Colonic mucosa (tissue), 4 donors: Measurements from ENCODE around the gene SHH. TPM values are rescaled to one million over a fixed set of nuclear protein-coding genes. Genes with fewer than 3 reads are reported as not detected.

Experiments used
- DNase-seq: peaks from one replicate; pipeline ENCODE4 v3.0.0-alpha.2; 2020
- H3K27ac ChIP-seq: fragments of 200-600 bp; one replicate; pipeline ENCODE4 v1.8.0; 2021
- H3K27me3 ChIP-seq: fragments of 200-600 bp; one replicate; pipeline ENCODE4 v1.8.0; 2021
- H3K36me3 ChIP-seq: fragments of 200-600 bp; one replicate; pipeline ENCODE4 v1.8.0; 2021
- H3K4me1 ChIP-seq: fragments of 200-600 bp; one replicate; pipeline ENCODE4 v1.8.0; 2021; ENCODE audit warnings: mild to moderate bottlenecking
- H3K4me3 ChIP-seq: fragments of 200-600 bp; one replicate; pipeline ENCODE4 v1.8.0; 2021
- H3K9ac ChIP-seq, 2 donors: one replicate each; pipeline ENCODE4 v1.7.0; 2013; ENCODE audit warnings: control low read depth in 2 of 2, low read depth in 2 of 2, low read length in 2 of 2
- H3K9me3 ChIP-seq: fragments of 200-600 bp; one replicate; pipeline ENCODE4 v1.8.0; 2021
- CTCF ChIP-seq: fragments of 200-600 bp; IDR thresholded peaks from one replicate; pipeline ENCODE4 v1.8.0; 2022; ENCODE audit warnings: antibody characterized with exemption, mild to moderate bottlenecking
- intact Hi-C: fragments of 100-400 bp; cut with DNase I; formaldehyde crosslinking; loops from one replicate; pipeline ENCODE4 v1.14.1; 2022
- total RNA-seq, 2 donors: library from RNA; stranded (reverse); fragmentation: NEBNext Ultra II Directional in 1 of 2; extraction: Animal tissue kit (Norgen Biotek cat#: 25700) in 1 of 2; gene quantifications; one replicate each; pipeline ENCODE4 v1.2.1, GENCODE V29; 2021
- donor health status: healthy.
- donor health status: DM: no; HTN: no; CAD: no.
- donor health status: DM: no; HTN: no; CAD: no.

The SHH gene
- total RNA-seq, 2 donors from 2014 or later: 5.6 to 8.1 TPM

GRCh38 chr7:155762655-155763054, 49.6 kb downstream of the SHH start:
- no peak for TF ChIP-seq CTCF
- H3K9me3 ChIP-seq: no peaks in the 10 kb centered on the region
- H3K9ac ChIP-seq: no peak overlapping the region
- H3K27me3 ChIP-seq: no peaks in the 10 kb centered on the region
- H3K36me3 ChIP-seq: peaks cover 11% of the 10 kb centered on the region
- no peak overlapping the region for H3K27ac ChIP-seq
- no peaks in the 10 kb centered on the region for H3K4me1 ChIP-seq
- no peak overlapping the region for H3K4me3 ChIP-seq
- no peak for DNase-seq
- intact Hi-C loops: loop anchor here (10.0 kb wide), 2 partner anchors 168 to 348 kb away; no protein-coding TSS in a partner anchor

GRCh38 chr7:155762036-155762435, 50.2 kb downstream of the SHH start:
- intact Hi-C loops: loop anchor here (10.0 kb wide), 2 partner anchors 167 to 347 kb away; no protein-coding TSS in a partner anchor
- DNase-seq: no peak
- Histone ChIP-seq H3K27ac (no peak overlapping the region), H3K27me3 (no peaks in the 10 kb centered on the region), H3K4me3 (no peak overlapping the region), H3K36me3 (peaks cover 7% of the 10 kb centered on the region), H3K9ac (no peak overlapping the region), H3K4me1 (no peaks in the 10 kb centered on the region), H3K9me3 (no peaks in the 10 kb centered on the region)
- no peak for TF ChIP-seq CTCF

GRCh38 chr7:155761162-155761561, 51.1 kb downstream of the SHH start:
- H3K36me3 ChIP-seq: no peaks in the 10 kb centered on the region

GRCh38 chr7:155759740-155760430, 52.4 kb downstream of the SHH start:
- peak; percentile 45 for DNase-seq
- no peak overlapping the region for H3K27ac ChIP-seq
- no peaks in the 10 kb centered on the region for H3K4me1 ChIP-seq

More at GRCh38 chr7:155761162-155761561, 51.1 kb downstream of the SHH start:
- no peak overlapping the region for H3K9ac ChIP-seq
- no peak overlapping the region for H3K4me3 ChIP-seq
- no peaks in the 10 kb centered on the region for H3K4me1 ChIP-seq
- no peak for DNase-seq
- no peak overlapping the region for H3K27ac ChIP-seq
- TF ChIP-seq CTCF: no peak
- H3K27me3 ChIP-seq: no peaks in the 10 kb centered on the region
- intact Hi-C loops: loop anchor here (10.0 kb wide), 2 partner anchors 166 to 346 kb away; no protein-coding TSS in a partner anchor
- no peaks in the 10 kb centered on the region for H3K9me3 ChIP-seq

GRCh38 chr7:155758348-155758747, 53.9 kb downstream of the SHH start:
- Histone ChIP-seq H3K27me3 (no peaks in the 10 kb centered on the region), H3K36me3 (no peaks in the 10 kb centered on the region), H3K4me1 (no peaks in the 10 kb centered on the region), H3K9ac (no peak overlapping the region), H3K27ac (no peak overlapping the region), H3K4me3 (no peak overlapping the region), H3K9me3 (no peaks in the 10 kb centered on the region)
- no peak for DNase-seq
- intact Hi-C loops: no loop called here
- TF ChIP-seq CTCF: no peak

More at GRCh38 chr7:155759740-155760430, 52.4 kb downstream of the SHH start:
- H3K27me3 ChIP-seq: no peaks in the 10 kb centered on the region
- intact Hi-C loops: loop anchor here (10.0 kb wide), 2 partner anchors 165 to 345 kb away; no protein-coding TSS in a partner anchor
- no peak overlapping the region for H3K9ac ChIP-seq
- H3K9me3 ChIP-seq: no peaks in the 10 kb centered on the region
- no peak overlapping the region for H3K4me3 ChIP-seq
- no peak for TF ChIP-seq CTCF
- H3K36me3 ChIP-seq: no peaks in the 10 kb centered on the region
